H1 (cell line): ENCODE results near the gene DMXL1. TPM values are rescaled to one million over a fixed set of nuclear protein-coding genes. Genes with fewer than 3 reads are reported as not detected.

ENCODE experiments used
- CTCF ChIA-PET: fragments of 300-600 bp; sonication (Branson Sonifier 250); formaldehyde crosslinking; loops from one replicate; lab custom pipeline; 2021; ENCODE audit not compliant: partially characterized antibody; lab: Charles Lee
- POLR2A ChIA-PET: fragments of 300-600 bp; sonication (Branson Sonifier 250); formaldehyde crosslinking; loops from one replicate; lab custom pipeline; 2021; ENCODE audit warnings: inconsistent platforms; ENCODE audit not compliant: partially characterized antibody; lab: Charles Lee
- DNase-seq, 2 experiments: peaks; one replicate each; pipeline versions ENCODE4 v3.0.0 to v3.0.0-alpha.2; 2010 to 2022; ENCODE audit warnings: low spot score in 2 of 2, low read depth in 1 of 2, mixed read lengths in 1 of 2
- FAIRE-seq: peaks from 2 replicates; lab custom pipeline; 2011; peaks lifted over from hg19 to GRCh38; lab: Jason Lieb, UNC
- H2AFZ ChIP-seq: 2 replicates; pipeline ENCODE4 v1.8.1; 2012; ENCODE audit warnings: low read length, inconsistent platforms
- H2AK5ac ChIP-seq: 2 replicates; pipeline ENCODE4 v1.6.1; 2013; ENCODE audit warnings: low read depth, low read length
- H2BK120ac ChIP-seq: replicated peaks from 2 replicates; pipeline ENCODE3; 2013; ENCODE audit warnings: low read depth, low read length, inconsistent platforms
- H2BK12ac ChIP-seq: 2 replicates; pipeline ENCODE4 v1.6.1; 2013; ENCODE audit warnings: low read depth, low read length
- H2BK15ac ChIP-seq: 2 replicates; pipeline ENCODE4 v1.6.1; 2013; ENCODE audit warnings: low read length
- H2BK20ac ChIP-seq: 2 replicates; pipeline ENCODE4 v1.6.1; 2013; ENCODE audit warnings: low read length
- H2BK5ac ChIP-seq: 2 replicates; pipeline ENCODE4 v1.6.1; 2013; ENCODE audit warnings: low read depth, low read length
- H3K14ac ChIP-seq: 2 replicates; pipeline ENCODE4 v1.6.1; 2013; ENCODE audit warnings: inconsistent platforms; ENCODE audit not compliant: insufficient read length
- H3K18ac ChIP-seq: 2 replicates; pipeline ENCODE4 v1.6.1; 2013; ENCODE audit warnings: low read length; ENCODE audit errors: extremely low read depth
- H3K23ac ChIP-seq: 2 replicates; pipeline ENCODE4 v1.6.1; 2013; ENCODE audit warnings: inconsistent platforms; ENCODE audit not compliant: insufficient read length
- H3K23me2 ChIP-seq: 2 replicates; pipeline ENCODE4 v1.6.1; 2013; ENCODE audit warnings: low read depth, low read length
- H3K27ac ChIP-seq: 2 replicates; pipeline ENCODE4 v1.6.1; 2011; ENCODE audit warnings: low read depth, low read length, inconsistent platforms
- H3K27me3 ChIP-seq, 4 experiments: replicated peaks in 1 of 4; 1 replicate in 1 of 4; 2 replicates in 3 of 4; pipeline versions ENCODE4 v1.6.1 to v1.8.1; 2011 to 2013; ENCODE audit warnings: low read length in 3 of 4, mild to moderate bottlenecking in 3 of 4, inconsistent platforms in 2 of 4, mixed read lengths in 2 of 4, moderate library complexity in 1 of 4; ENCODE audit not compliant: control insufficient read depth in 3 of 4, insufficient read depth in 3 of 4; ENCODE audit errors: extremely low read depth in 1 of 4
- H3K36me3 ChIP-seq, 4 experiments: 2 replicates each; pipeline versions ENCODE4 v1.6.1 to v1.8.1; 2011 to 2013; ENCODE audit warnings: mild to moderate bottlenecking in 4 of 4, low read length in 3 of 4, moderate library complexity in 2 of 4, control low read depth in 1 of 4, inconsistent platforms in 1 of 4; ENCODE audit not compliant: insufficient read depth in 4 of 4, control insufficient read depth in 2 of 4
- H3K4ac ChIP-seq: replicated peaks from 2 replicates; pipeline ENCODE3; 2013; ENCODE audit warnings: low read length, low read depth, mixed read lengths, inconsistent platforms; ENCODE audit not compliant: insufficient read length
- H3K4me1 ChIP-seq, 4 experiments: replicated peaks in 1 of 4; 1 replicate in 1 of 4; 2 replicates in 3 of 4; pipeline versions ENCODE4 v1.6.1 to v1.8.1; 2011 to 2013; ENCODE audit warnings: low read length in 3 of 4, inconsistent platforms in 2 of 4, mixed read lengths in 1 of 4; ENCODE audit not compliant: insufficient read depth in 4 of 4, control insufficient read depth in 3 of 4
- H3K4me2 ChIP-seq, 2 experiments: 2 replicates each; pipeline versions ENCODE4 v1.6.1 to v1.8.1; 2011 to 2013; ENCODE audit warnings: low read depth in 2 of 2, low read length in 2 of 2, control low read depth in 1 of 2, inconsistent platforms in 1 of 2, mild to moderate bottlenecking in 1 of 2; ENCODE audit not compliant: insufficient read depth in 1 of 2
- H3K4me3 ChIP-seq, 4 experiments: fragments of 200-600, 300-600 bp in 1 of 4; sonication (generic), shearing (Covaris generic), sonication (Bioruptor Twin) in 1 of 4; 2 replicates each; pipeline versions ENCODE4 v1.5.1 to v1.8.1; 2011 to 2016; ENCODE audit warnings: low read length in 4 of 4, low read depth in 3 of 4, control low read depth in 2 of 4, inconsistent platforms in 2 of 4, mild to moderate bottlenecking in 2 of 4, mixed read lengths in 1 of 4, moderate library complexity in 1 of 4; ENCODE audit not compliant: insufficient read depth in 2 of 4; ENCODE audit errors: extremely low read depth in 1 of 4
- H3K56ac ChIP-seq: replicated peaks from 2 replicates; pipeline ENCODE3; 2013; ENCODE audit warnings: low read depth, mild to moderate bottlenecking, mixed read lengths, low read length, inconsistent platforms; ENCODE audit not compliant: insufficient read length
- H3K79me1 ChIP-seq: 2 replicates; pipeline ENCODE4 v1.6.1; 2013; ENCODE audit warnings: low read depth, low read length, control low read depth
- H3K79me2 ChIP-seq, 2 experiments: 2 replicates each; pipeline versions ENCODE4 v1.6.1 to v1.8.1; 2012 to 2013; ENCODE audit warnings: low read length in 2 of 2, mild to moderate bottlenecking in 2 of 2, inconsistent platforms in 1 of 2; ENCODE audit not compliant: insufficient read depth in 2 of 2, control insufficient read depth in 1 of 2
- H3K9ac ChIP-seq, 4 experiments: replicated peaks in 1 of 4; 1 replicate in 1 of 4; 2 replicates in 3 of 4; pipeline versions ENCODE4 v1.6.1 to v1.8.1; 2011 to 2013; ENCODE audit warnings: low read depth in 3 of 4, low read length in 3 of 4, control low read depth in 2 of 4, mild to moderate bottlenecking in 2 of 4, moderate library complexity in 2 of 4, inconsistent platforms in 1 of 4; ENCODE audit errors: extremely low read depth in 1 of 4
- H3K9me3 ChIP-seq, 2 experiments: 2 replicates each; pipeline versions ENCODE4 v1.6.1 to v1.8.1; 2012 to 2013; ENCODE audit warnings: mild to moderate bottlenecking in 2 of 2, moderate library complexity in 2 of 2, control low read depth in 1 of 2, inconsistent platforms in 1 of 2, low read depth in 1 of 2, low read length in 1 of 2, mixed read lengths in 1 of 2; ENCODE audit not compliant: insufficient read depth in 2 of 2
- H4K20me1 ChIP-seq, 2 experiments: replicated peaks in 1 of 2; 2 replicates each; pipeline versions ENCODE3 to v1.8.1; 2011 to 2013; ENCODE audit warnings: inconsistent platforms in 2 of 2, low read length in 2 of 2, mild to moderate bottlenecking in 1 of 2; ENCODE audit not compliant: insufficient read depth in 2 of 2, control insufficient read depth in 1 of 2
- H4K5ac ChIP-seq: 2 replicates; pipeline ENCODE4 v1.6.1; 2013; ENCODE audit warnings: low read length, low read depth, mixed read lengths, inconsistent platforms; ENCODE audit not compliant: insufficient read length
- H4K8ac ChIP-seq: 2 replicates; pipeline ENCODE4 v1.8.0; 2013; ENCODE audit warnings: mild to moderate bottlenecking, moderate library complexity, low read length, inconsistent platforms; ENCODE audit not compliant: insufficient read depth; ENCODE audit errors: extremely low read depth
- H4K91ac ChIP-seq: replicated peaks from 2 replicates; pipeline ENCODE3; 2013; ENCODE audit warnings: low read length, mixed read lengths, inconsistent platforms; ENCODE audit not compliant: insufficient read length
- EGR1 ChIP-seq: IDR thresholded peaks from 2 replicates; pipeline ENCODE4 v1.6.1; 2011; ENCODE audit warnings: low read depth, low read length, borderline replicate concordance
- HDAC2 ChIP-seq, 2 experiments: fragments of 300-600 bp in 1 of 2; sonication (generic) in 1 of 2; IDR thresholded peaks; 2 replicates each; pipeline ENCODE4 v1.6.1; 2011 to 2012; ENCODE audit warnings: low read depth in 2 of 2, low read length in 2 of 2, mild to moderate bottlenecking in 2 of 2, moderate library complexity in 2 of 2, borderline replicate concordance in 1 of 2, inconsistent platforms in 1 of 2
- SP1 ChIP-seq: IDR thresholded peaks from 2 replicates; pipeline ENCODE4 v1.6.1; 2011; ENCODE audit warnings: low read depth, low read length
- WGBS, 2 experiments: shearing (Covaris generic) in 1 of 2; methylation state at CpG; one replicate each; pipeline versions ENCODE4 v1.1.6 to v1.1.7; 2013 to 2015; ENCODE audit warnings: low lambda C conversion rate in 2 of 2, mixed read lengths in 2 of 2, inconsistent platforms in 1 of 2, low coverage in 1 of 2, missing lambda C conversion rate in 1 of 2; ENCODE audit not compliant: insufficient replicate concordance in 2 of 2, insufficient coverage in 1 of 2, insufficient read length in 1 of 2; ENCODE audit errors: extremely low coverage in 1 of 2, missing lambda C conversion rate in 1 of 2; 5-methylcytosine and 5-hydroxymethylcytosine counted together
- polyA plus RNA-seq, 7 experiments: library from polyadenylated mRNA; depleted of rRNA in 3 of 7; stranded (reverse) in 5 of 7; unstranded in 2 of 7; fragments of >200 nt in 5 of 7; fragments of 200-250 nt in 2 of 7; gene quantifications; 1 replicate in 5 of 7; 2 replicates in 1 of 7; 4 replicates in 1 of 7; pipeline versions ENCODE4 v1.2.1 to v1.2.3, GENCODE V29; 2011 to 2013; ENCODE audit warnings: missing spikeins in 2 of 7, mixed read lengths in 2 of 7
- total RNA-seq: library from RNA; stranded (reverse); fragmentation: NEBNext Ultra II Directional; extraction: Animal tissue kit (Norgen Biotek cat#: 25700); gene quantifications from 2 replicates; pipeline ENCODE4 v1.2.1, GENCODE V29; 2021
- TF ChIP-seq, protein P1 (sequence below): IDR thresholded peaks from 2 replicates; pipeline ENCODE4 v1.6.1; 2012; ENCODE audit warnings: inconsistent platforms

DMXL1 gene
- total and polyA plus RNA-seq, 2 of the 8 experiments (the other 6 are each of a cell fraction or from before 2014, with no cell fraction given), result 10.1 to 43.9 TPM

GRCh38 chr5:119136666-119137318 is 65.9 kb downstream of the DMXL1 start:
- H3K18ac ChIP-seq, result no peak overlapping the region
- H3K56ac ChIP-seq, result no peak overlapping the region
- H4K91ac ChIP-seq, result no peak overlapping the region
- H2BK12ac ChIP-seq, result no peak overlapping the region
- H2BK5ac ChIP-seq, result no peak overlapping the region
- TF ChIP-seq EGR1 (no peak), SP1 (no peak), HDAC2 (IDR thresholded peaks at IDR 0.05; ENCODE audit: borderline replicate concordance in 1 of 2, low read depth in 2 of 2, low read length in 2 of 2) (no peak)
- TF ChIP-seq, protein P1, sequence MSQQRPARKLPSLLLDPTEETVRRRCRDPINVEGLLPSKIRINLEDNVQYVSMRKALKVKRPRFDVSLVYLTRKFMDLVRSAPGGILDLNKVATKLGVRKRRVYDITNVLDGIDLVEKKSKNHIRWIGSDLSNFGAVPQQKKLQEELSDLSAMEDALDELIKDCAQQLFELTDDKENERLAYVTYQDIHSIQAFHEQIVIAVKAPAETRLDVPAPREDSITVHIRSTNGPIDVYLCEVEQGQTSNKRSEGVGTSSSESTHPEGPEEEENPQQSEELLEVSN, result 0 out of 2 replicates have a peak, but pooled peaks have one; percentile 19
- TF ChIP-seq, all 59 proteins: peak for 1
- Histone ChIP-seq H3K79me1 (no peaks in the 10 kb centered on the region), H3K4ac (no peak overlapping the region), H3K9ac (no peak overlapping the region), H3K23me2 (no peaks in the 10 kb centered on the region), H3K27ac (no peak overlapping the region), H3K4me1 (no peaks in the 10 kb centered on the region), H2BK15ac (no peak overlapping the region), H2AFZ (no peak overlapping the region), H3K36me3 (peaks cover 3 to 71% (median 37%) of the 10 kb centered on the region in 4 experiments; a peak in 7 of 8 replicates), H3K27me3 (no peaks in the 10 kb centered on the region), H4K20me1 (no peaks in the 10 kb centered on the region), H3K23ac (no peak overlapping the region), H3K4me3 (no peak overlapping the region), H2AK5ac (no peak overlapping the region), H2BK20ac (no peak overlapping the region), H3K14ac (no peak overlapping the region), H2BK120ac (no peak overlapping the region), H3K4me2 (no peak overlapping the region), H4K5ac (no peak overlapping the region), H3K9me3 (peaks cover 49% of the 10 kb centered on the region in 2 experiments), H4K8ac (no peak overlapping the region), H3K79me2 (no peaks in the 10 kb centered on the region)
- no peak for DNase-seq
- no peak for FAIRE-seq
- WGBS, 2 experiments, result 96% methylated on average over 7 of the region's 7 CpGs; no CpG with 5 or more reads in 1 of the 2 experiments
- CTCF ChIA-PET, result no interaction called here
- POLR2A ChIA-PET, result no interaction called here
